Occipital lobe (tissue), 2 donors: ENCODE data around the gene PPP2R1A. TPM values are rescaled to one million over a fixed set of nuclear protein-coding genes. Genes with fewer than 3 reads are reported as not detected.
A peak's percentile ranks its signal among the peaks of the same experiment; 100 is the strongest.
"Not testable (repeated sequence)": the region's sequence is repeated elsewhere in the genome, so short reads cannot be mapped to it uniquely, and the experiment has no call there.

Experiments
- DNase-seq: peaks from one replicate; lab custom pipeline; 2025; lab: John Stamatoyannopoulos, UW
- total RNA-seq: library from RNA; depleted of rRNA; stranded (reverse); fragments of >200 nt; gene quantifications from one replicate; pipeline ENCODE4 v1.2.3, GENCODE V29; 2014

PPP2R1A gene
- total RNA-seq, 1 donor from 2014 or later = 255 TPM

DNA sequence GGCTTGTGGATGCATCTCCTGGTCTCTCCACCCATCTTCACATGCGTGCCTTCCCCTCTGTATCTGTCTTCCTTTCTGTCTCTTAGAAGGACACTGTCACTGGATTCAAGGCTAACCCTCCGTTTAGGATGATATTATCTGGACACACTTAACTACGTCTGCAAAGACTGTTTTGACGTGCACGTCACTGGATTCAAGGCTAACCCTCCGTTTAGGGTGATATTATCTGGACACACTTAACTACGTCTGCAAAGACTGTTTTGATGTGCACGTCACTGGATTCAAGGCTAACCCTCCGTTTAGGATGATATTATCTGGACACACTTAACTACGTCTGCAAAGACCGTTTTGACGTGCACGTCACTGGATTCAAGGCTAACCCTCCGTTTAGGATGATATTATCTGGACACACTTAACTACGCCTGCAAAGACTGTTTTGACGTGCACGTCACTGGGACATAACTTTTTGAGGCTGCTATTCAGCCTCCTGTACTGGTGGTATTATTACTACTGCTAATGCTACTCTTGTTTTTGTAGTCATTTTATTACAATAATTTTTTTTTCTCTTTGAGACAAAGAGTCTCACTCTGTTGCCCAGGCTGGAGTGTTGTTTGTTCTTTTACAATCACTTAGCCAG, 11.0 kb downstream of the PPP2R1A start:
- DNase-seq = not testable (repeated sequence)

DNA sequence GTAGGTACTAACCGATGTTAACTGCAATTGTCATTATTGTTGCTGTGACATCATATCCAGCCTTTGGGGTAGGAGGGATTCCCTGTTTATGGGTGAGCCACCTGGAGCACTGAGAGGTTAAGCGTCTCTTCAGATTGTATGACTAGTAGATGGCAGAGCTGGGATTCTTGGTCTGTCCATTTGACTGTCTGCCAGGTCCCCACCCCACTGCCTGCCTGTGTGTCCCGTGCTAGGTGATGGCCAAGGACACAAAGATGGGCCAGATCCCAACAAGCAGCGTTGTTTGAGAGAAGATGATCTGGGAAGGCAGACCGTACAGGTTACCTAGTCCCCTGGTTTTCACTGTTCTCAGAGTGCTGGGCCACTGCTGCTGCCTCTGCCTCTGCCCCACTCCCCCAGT, 16.6 kb downstream of the PPP2R1A start:
- DNase-seq = no peak

DNA sequence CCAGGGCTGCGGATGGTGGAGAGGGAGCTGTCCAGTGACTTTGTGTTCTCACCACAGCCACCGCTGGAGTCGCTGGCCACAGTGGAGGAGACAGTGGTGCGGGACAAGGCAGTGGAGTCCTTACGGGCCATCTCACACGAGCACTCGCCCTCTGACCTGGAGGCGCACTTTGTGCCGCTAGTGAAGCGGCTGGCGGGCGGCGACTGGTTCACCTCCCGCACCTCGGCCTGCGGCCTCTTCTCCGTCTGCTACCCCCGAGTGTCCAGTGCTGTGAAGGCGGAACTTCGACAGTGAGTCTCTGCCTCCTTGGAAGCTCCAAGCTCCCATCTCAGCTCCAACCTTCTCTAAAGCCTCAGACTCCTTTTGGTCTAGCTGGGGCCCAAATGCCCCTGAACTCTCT, 21.4 kb downstream of the PPP2R1A start:
- DNase-seq = no peak

DNA sequence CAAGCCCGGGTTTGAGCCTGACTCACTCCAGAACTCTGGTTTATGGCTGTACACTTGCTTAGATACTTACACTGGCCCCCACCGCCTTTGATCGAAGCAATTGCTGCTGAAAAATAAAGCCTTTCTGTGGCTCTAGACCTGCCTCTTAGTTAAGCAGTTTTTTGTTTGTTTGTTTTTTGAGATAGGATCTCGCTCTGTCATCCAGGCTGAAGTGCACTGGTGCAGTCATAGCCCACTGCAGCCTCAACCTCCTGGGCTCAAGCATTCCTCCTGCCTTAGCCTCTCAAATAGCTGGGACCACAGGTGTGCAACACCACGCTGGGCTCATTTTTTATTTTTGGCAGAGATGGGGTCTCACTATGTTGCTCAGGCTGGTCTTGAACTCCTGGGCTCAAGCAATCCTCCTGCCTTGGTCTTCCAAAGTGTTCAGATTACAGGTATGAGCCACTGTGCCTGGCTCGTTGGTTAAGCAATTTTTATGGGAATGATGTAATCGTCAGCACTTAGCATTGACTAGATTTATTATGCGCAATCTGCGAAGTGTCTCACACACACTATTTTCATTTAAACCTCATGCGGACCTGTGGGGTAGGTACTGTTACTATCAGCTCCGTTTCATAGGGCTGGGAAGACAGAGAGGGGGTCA, 22.2 kb downstream of the PPP2R1A start:
- DNase-seq = no peak

DNA sequence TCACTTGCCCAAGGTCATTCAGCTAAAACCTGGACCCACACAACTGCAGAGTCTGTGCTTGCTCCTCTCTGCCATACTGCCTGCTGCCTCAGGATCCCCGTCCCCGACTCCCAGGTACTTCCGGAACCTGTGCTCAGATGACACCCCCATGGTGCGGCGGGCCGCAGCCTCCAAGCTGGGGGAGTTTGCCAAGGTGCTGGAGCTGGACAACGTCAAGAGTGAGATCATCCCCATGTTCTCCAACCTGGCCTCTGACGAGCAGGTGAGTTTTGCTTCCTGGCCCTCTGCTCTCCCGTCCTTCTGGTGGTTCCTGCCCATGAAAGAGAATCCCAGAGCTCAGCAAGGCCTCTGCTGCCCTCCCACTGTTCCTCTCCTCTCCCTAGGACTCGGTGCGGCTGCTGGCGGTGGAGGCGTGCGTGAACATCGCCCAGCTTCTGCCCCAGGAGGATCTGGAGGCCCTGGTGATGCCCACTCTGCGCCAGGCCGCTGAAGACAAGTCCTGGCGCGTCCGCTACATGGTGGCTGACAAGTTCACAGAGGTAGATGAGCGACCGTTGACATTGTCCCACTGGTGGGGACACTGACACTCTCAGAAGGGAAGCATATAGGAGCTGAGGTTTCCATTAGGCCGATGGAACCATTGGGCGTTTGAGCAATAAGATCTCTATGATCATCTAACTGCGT, 22.9 kb downstream of the PPP2R1A start:
- DNase-seq = no peak

DNA sequence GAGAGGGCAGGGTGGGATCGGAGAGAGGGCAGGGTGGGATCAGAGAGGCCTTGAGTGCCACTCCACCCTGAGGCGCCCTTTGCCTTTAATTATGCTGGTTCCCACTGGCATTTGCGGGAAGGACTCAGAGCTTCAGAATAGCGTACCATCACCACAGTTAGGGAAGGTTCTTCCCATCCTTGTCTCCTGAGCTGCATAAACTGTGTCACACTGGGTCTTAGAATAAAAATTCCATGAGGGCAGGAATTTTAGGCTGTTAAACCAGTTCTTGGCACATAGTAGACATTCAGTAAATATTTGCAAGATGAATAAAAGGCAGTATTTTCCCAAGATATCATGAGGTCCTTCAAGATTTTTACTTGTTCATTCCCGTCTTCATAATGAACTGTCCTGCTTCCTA, 24.4 kb downstream of the PPP2R1A start:
- DNase-seq = no peak

DNA sequence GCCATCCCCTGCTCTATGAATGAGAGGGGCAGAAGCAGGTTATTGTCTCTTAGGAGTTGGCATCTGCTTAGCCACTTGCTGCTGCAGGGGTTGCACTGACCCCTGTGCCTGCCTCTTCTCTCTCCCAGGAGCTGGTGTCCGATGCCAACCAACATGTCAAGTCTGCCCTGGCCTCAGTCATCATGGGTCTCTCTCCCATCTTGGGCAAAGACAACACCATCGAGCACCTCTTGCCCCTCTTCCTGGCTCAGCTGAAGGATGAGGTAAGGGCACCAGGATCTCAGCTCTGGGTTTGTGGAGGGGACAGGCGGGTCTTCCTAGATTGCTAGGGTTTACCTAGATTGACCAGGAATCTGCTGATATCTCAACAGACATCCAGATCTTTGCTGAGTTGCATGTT, 26.5 kb downstream of the PPP2R1A start:
- no peak for DNase-seq

DNA sequence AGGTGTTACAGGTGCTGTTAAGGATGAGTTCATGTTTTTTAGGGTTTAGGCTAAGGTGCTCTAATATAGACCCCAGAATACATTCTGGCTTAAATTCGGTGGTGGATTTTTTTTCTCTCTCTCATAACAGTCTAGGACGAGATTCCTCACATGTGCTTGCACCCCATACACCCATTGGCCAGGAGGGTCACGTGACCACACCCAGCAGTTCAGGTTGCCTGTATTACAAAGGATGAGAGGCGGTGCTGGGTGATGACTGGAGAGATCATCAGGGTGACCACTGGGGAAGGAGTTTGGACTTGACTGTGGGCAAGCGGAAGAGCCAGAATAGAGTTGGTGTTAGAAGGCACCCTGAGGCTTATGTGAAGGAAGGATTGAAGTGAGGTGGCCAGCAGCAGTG, 27.7 kb downstream of the PPP2R1A start:
- DNase-seq = no peak

DNA sequence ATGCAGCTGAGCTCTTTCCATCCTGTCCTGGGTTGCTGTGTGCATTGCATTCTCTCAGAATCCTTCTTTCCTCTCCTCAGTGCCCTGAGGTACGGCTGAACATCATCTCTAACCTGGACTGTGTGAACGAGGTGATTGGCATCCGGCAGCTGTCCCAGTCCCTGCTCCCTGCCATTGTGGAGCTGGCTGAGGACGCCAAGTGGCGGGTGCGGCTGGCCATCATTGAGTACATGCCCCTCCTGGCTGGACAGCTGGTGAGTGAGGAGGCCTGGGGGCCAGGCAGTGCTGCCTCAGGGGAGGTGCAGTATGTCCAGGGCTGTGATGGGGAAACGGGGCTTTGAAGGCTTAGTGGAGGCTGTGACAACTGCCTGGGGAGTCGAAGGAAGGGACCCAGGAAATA, 29.8 kb downstream of the PPP2R1A start:
- no peak for DNase-seq

DNA sequence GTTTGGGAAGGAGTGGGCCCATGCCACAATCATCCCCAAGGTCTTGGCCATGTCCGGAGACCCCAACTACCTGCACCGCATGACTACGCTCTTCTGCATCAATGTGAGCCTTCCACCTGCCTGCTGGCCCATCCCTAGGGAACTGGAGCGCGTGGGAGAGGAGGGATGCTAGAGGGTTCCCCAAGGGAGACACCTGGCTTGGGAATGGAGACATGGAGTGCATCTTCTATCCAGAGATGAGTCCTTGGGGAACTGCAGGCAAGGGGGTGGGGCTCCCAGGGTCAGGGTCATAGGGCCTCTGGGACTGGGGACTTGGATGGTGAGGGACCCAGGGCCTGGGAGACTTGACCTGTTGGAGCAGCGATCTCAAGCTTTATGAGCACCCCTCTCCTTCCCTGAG, 31.2 kb downstream of the PPP2R1A start:
- DNase-seq = no peak

DNA sequence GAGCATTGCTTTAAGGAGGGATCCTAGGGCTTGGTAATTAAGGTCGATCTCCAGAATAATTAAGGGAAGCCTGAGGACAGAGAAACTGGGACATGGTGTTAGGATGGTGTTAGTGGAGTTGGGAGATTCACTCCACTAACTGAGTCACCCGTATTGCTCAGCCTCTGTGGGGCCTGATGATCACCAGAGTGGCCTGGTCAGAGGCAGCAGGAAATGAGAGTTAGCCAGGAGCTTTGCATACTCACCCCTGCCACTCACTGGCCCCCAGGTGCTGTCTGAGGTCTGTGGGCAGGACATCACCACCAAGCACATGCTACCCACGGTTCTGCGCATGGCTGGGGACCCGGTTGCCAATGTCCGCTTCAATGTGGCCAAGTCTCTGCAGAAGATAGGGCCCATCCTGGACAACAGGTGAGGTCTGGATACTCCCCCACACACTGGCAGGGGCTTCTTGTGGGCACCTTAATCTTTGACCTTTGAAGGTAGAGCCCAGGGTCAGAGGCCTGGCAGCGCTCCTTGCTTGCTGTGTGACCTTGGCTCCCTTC, 32.1 kb downstream of the PPP2R1A start:
- DNase-seq = no peak

DNA sequence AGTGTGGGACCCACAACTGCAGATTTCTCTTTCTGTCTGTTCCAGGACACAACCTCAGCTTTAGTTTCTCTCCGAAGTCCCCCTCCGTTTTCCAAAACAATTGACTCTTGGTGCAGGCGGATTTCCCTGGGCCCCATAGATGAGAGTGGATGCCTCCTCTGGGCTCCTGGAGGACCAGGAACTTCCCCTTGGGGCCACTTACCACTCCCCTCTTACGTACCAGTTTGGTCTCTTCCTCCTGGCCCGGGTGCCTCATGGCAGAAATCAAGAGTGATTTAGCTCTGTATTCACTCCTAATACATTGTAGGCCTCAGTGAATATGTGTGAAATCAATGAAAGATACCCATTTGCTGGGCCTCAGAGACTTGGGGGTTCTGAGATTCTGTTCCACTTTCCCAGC, 34.4 kb downstream of the PPP2R1A start:
- no peak for DNase-seq

DNA sequence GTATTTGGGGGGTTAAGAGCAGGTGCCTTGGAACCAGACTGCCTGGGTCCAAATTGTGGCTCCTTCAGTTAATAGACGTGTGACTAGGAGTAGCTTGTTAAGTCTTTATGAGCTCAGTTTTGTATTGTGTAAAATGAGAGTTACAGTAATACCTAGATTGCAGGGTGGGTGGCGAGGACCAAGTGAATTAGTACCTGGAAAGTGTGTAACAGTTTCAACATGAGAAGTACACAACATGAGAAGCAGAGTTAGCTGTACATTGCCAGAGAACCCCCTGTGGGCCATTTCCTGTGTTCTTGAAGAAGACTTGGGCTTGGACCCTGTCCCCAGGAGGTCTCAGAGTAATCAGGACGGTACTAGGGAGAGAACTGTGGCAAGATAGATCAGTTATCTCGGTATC, 36.8 kb downstream of the PPP2R1A start:
- no peak for DNase-seq

DNA sequence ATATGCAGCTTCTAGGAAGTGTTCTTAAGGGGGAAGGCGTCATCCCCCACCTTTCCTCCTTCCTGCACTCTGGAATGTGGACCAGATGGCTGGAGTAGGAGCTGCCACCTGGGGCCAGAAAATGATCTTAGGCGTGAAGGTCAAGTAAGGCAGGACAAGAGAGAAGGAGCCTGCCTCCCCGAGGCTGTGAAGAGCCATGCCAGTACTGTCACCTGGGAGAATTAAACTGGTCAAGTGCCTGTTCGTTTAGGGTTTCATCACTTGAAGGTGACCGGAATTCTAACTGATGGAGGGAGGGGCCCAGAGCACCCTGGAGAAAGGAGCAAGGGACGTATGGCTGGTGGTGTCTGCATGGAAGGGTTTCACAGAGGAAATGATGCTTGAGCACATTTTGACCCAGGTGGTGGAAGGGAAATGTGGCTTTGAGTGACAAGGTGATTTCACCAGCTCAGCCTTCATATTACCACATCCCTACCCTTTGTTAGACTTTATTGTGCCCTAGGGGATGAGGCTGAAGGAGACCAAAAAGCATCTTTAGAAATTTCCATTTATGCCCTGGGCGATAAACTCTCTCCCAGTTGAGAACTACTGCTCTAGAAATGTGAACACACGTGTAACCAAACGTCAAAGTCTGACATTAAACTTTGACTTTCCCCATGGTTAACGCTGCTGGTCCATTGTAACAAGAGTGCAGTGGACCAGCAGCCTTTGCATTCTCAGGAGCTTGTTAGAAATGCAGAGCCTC, 37.5 kb downstream of the PPP2R1A start:
- no peak for DNase-seq

DNA sequence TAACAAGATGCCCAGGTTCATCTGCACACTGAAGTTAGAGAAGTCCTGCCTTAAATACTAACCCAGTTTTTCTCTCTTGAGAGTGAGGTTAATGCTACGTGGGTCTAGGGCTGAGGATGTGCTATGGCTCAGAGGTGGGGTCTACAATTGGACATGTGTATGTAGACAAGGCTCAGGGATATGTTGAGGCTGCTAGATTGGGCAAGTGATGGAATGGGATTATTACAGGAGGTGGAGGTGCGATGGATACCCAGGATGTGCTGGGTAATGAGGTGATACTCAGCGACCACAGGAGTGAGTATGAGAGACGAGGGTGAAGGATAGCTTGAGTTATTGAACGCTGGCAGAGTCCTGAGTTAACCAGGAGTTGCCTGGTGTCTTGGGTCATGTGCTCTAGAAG, 38.1 kb downstream of the PPP2R1A start:
- no peak for DNase-seq

DNA sequence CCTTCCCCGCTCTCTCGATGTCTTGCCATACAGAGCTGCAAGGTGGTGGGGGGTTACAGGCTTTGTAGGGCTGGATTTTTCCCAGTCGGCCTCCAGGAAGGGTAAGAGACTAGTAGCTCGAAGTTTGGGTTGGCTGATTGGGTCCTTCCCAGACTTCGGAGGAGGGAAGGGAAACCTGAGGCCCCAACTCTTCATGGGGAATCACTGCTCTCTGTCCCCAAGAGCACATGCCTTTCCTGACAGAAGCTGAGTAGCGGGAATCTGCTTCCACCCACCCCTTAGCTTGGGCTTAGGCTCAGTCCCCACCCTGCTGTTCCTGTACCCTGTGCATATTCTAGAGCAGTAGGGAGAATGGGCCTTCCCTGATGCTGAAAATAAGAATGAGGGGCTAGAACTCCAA, 39.7 kb downstream of the PPP2R1A start:
- DNase-seq = no peak

DNA sequence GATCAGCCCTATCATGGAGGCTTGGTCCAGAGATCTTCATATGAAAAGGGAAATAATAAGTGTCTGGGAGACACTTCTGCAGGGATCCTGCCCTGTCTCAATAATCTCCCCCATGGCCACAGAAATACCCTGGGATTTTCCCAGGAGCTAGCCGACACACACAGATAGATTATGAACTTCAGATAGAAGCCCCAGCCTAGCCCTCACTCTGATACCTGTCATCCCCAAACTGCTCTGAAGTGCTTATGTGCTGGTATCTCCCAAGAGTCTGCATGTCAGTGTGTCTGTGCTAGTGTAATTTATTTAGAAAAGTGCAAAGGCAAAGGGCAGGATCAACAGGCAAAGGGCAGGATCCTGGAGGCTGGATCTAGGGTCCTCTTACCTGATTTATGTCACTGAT, 40.8 kb downstream of the PPP2R1A start:
- no peak for DNase-seq

DNA sequence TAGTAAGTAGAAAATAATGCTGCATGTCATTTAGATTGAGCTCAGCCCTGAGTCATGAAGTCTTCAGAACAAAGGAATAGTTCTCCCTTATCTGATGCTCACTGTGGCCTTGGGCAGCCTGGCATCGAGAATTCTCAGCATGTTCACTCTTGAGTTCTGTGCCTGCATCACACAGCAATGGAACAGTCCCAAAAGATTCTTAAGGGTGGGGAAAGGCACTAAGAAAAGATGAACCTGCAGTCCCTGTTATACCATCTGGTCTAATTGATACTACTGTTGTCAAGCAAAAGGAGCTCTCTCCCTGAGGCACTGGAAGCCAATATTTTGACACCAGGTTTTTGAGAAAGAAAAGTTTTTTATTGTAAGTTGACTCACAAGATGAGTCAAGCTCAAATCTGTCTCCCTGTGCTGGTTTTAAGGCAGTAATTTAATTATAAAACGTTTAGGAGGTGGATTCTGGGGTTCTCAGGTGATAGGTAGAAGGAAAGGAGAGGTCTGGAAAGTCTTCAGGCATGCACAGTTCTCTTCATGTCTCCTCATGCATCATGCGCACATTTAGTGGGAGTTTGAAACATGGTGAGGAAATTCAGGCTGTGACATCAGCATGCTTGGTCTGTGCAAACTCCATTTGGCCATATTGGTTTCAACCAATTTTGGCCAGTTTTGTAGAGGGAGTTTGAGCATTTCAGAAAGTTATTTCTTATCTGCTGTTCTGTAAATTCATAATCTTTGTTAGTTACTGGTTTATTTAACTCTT, 41.5 kb downstream of the PPP2R1A start:
- DNase-seq = no peak

DNA sequence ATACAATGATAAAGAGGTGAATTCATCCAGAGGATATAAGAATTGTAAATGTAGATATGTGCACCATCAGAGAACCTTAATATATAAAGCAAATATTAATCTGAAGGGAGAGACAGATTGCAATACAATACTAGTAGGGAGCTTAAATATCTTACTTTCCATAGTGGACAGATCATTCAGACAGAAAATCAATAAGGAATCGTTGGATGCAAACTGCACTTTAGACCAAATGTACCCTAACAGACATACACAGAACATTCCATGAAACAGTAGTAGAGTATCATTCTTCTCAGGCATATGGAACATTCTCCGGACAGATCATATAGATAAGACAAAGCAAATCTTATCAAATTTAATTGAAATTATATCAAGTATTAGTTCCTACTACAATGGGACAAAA, 44.6 kb downstream of the PPP2R1A start:
- DNase-seq = no peak

DNA sequence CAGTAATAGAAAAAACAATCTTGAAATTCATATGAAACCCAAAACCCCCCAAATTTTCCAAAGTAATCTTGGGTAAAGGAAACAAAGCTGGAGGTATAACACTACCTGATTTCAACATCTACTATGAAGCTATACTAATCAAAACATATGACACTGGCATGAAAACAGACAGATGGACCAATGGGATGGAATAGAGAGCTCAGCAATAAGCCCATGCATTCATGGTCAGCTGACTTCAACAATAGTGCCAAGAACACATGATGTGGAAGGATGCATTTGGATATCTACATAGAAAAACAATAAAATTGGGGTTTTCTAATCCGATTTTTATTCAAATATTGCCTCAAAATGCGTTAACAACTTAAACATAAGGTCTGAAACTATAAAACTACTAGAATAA, 47.3 kb downstream of the PPP2R1A start:
- no peak for DNase-seq

DNA sequence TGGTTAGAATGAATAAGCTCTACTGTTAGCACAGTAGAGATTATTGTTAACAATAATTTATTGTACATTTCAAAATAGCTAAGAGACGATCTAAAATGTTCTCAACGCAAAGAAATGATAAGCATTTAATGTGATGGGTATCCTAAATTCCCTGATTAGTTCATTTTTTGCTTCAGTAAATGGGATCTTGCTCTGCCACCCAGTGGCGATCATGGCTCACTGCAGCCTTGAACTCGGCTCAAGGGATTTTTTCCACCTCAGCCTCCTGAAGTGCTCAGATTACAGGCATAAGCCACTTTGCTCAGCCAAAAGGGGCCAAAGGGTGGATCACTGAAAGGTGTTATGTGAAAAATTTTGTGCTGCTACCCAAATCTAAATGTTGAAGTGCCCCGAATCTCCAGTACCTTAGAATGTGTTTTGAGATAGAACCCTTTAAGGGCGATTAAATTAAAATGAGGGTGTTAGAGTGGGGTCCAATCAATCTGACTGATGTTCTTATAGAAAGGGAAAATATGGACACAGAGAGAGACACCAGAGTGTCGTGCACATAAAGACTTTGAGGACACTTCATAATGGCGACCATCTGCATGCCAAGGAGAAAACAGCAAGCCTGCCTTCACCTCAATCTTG, 48.0 kb downstream of the PPP2R1A start:
- DNase-seq = peak; percentile 2
